LNCaP clone FGC (cell line): ENCODE data around the gene FOXC2.

ENCODE experiments used
- DNase-seq: peaks from one replicate; pipeline ENCODE4 v3.0.0-alpha.2; 2011; ENCODE audit warnings: low read depth
- H3K4me3 ChIP-seq: 2 replicates; pipeline ENCODE4 v1.5.1; 2011; ENCODE audit warnings: mild to moderate bottlenecking, low read depth, low read length, control low read depth
- CTCF ChIP-seq: IDR thresholded peaks from 2 replicates; pipeline ENCODE4 v1.5.1; 2012; ENCODE audit warnings: mild to moderate bottlenecking; ENCODE audit not compliant: control insufficient read depth, insufficient read depth; ENCODE audit errors: extremely low read depth

Gene FOXC2

DNA sequence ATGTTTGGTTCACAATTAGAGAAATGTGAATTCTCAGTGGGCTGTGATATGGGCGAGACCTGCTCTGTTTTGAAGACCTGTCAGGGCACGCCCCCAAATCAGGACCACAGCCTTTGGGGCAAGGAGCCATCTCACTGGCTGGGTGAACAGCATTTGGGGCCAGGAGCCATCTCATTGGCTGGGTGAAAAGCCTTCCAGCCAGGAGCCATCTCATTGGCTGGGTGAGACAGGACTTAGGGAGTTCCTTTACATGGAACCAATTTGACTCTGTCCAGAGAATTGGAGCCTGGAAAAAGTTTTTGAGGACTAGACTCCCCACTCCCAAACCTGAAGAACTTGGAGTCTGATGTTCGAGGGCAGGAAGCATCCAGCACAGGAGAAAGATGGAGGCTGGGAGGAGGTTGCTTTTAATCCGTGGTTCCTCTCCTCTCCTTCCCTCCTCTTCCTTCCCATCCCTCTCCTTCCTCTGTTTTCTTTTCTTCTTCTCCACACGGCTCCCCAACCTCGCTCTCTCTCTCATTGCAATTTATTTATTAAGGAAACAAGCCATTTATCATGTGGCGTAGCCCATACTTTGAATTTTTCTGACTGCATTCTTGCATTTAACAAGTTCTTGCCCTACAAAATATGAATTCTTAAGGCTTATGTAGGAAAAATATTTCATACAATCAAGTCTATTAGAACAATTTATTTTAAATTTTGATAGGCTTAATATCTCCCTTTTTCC lies 31.4 kb downstream of the FOXC2 start:
- no peak for TF ChIP-seq CTCF
- no peak overlapping the region for H3K4me3 ChIP-seq
- no peak for DNase-seq

DNA sequence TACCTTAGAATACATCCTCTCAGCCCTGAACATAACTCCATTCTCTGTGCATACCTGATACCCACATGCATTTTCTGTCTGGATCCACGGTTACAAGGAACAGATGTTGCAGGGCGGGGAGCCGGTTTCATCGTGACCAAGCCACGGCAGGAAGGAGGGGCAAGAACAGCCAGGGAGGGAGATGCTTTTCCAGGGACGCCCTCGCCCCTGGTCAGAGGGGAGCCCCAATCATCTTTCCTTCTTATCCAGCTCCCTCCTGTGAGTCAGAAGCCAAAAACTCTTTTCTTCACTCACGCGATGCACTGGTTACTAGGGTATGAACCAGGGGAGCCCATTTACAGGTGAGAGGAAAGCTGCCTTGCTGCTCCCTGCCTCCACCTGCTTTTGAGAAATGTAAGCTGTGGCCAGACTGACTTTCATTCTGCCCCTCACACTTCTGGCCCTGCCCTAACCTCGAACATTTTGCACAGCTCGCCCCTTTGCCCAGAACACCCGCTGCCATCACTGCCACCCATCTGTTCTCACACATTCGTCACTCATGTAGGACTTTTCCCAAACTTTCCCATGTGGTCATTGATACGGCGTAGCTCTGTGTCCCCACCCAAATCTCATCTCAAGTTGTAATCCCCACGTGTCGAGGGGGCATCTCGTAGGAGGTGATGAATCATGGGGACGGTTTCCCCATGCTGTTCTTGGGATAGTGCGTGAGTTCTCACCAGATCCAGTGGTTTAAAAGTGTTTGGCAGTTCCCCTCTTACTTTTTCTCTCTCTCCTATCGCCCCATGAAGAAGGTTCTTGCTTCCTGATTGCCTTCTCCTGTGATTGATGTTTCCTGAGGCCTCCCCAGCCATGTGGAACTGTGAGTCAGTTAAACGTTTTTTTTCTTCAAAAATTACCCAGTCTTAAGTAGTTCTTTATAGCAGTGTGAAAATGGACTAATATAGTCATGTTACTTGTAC lies 32.3 kb downstream of the FOXC2 start:
- no peak for TF ChIP-seq CTCF
- H3K4me3 ChIP-seq, result no peak overlapping the region
- DNase-seq, result no peak

- no peak for TF ChIP-seq CTCF
- no peak for DNase-seq
- H3K4me3 ChIP-seq, result no peak overlapping the region
Observed at GRCh38 chr16:86601356-86601755, 34.7 kb downstream of the FOXC2 start.

GRCh38 chr16:86602521-86602920 lies 35.9 kb downstream of the FOXC2 start:
- TF ChIP-seq CTCF, result no peak
- no peak for DNase-seq
- no peak overlapping the region for H3K4me3 ChIP-seq

- no peak for DNase-seq
- no peak overlapping the region for H3K4me3 ChIP-seq
- no peak for TF ChIP-seq CTCF
Observed at GRCh38 chr16:86604436-86605193, 38.0 kb downstream of the FOXC2 start.

- H3K4me3 ChIP-seq, result no peak overlapping the region
- TF ChIP-seq CTCF, result no peak
- DNase-seq, result no peak
Observed at GRCh38 chr16:86605950-86606349, 39.3 kb downstream of the FOXC2 start.
